Measurements from ENCODE around the gene SLC28A3.

SLC28A3 gene

DNA sequence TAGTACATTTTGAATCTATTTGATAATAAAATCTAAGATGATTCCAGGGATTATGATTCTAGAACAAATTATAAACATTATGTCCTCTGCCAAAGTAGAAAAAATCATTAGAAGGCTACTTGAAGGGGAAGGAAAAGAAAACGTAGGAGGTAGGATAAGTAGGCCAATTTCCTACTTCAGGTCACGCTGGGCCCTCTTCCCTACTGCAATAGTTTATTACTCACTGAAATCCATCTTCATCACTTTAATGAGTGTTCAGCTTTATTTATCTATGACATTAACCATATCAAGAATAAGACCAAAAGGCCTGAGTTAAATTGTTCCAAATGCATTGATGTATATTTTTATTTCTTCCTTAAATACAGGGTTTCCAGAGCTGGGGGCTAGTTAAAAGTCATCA lies 21.6 kb downstream of the SLC28A3 start:
- TF ChIP-seq, protein P1, sequence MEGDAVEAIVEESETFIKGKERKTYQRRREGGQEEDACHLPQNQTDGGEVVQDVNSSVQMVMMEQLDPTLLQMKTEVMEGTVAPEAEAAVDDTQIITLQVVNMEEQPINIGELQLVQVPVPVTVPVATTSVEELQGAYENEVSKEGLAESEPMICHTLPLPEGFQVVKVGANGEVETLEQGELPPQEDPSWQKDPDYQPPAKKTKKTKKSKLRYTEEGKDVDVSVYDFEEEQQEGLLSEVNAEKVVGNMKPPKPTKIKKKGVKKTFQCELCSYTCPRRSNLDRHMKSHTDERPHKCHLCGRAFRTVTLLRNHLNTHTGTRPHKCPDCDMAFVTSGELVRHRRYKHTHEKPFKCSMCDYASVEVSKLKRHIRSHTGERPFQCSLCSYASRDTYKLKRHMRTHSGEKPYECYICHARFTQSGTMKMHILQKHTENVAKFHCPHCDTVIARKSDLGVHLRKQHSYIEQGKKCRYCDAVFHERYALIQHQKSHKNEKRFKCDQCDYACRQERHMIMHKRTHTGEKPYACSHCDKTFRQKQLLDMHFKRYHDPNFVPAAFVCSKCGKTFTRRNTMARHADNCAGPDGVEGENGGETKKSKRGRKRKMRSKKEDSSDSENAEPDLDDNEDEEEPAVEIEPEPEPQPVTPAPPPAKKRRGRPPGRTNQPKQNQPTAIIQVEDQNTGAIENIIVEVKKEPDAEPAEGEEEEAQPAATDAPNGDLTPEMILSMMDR (IDR thresholded peaks at IDR 0.05; ENCODE audit: control insufficient read depth, extremely low read depth, insufficient read depth), result no peak
- DNase-seq (ENCODE audit: low read depth), result no peak
- no peak overlapping the region for H3K4me3 ChIP-seq (ENCODE audit: low read depth, low read length)

DNA sequence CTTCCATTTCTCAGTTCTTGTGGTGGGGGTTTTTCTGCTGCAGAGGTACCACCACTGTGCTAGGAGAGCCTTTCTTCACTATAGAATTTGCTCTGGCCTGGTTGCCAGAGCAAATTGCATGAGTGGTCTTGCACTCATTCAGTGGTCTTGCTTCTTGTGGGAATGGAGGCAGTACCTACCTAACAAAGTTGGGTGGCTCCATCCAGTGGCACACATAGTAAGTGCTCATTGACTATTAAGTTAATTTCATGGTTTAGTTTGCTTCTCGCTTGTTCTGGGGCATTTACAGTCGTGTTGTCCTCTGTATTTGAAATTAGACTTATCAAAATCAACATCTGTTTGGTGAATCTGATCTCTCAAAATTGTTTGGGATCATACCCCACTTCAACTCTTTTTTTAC lies 23.0 kb downstream of the SLC28A3 start:
- no peak overlapping the region for H3K4me3 ChIP-seq (ENCODE audit: low read depth, low read length)
- TF ChIP-seq, protein P1 (IDR thresholded peaks at IDR 0.05; ENCODE audit: control insufficient read depth, extremely low read depth, insufficient read depth), result no peak
- DNase-seq (ENCODE audit: low read depth), result no peak

DNA sequence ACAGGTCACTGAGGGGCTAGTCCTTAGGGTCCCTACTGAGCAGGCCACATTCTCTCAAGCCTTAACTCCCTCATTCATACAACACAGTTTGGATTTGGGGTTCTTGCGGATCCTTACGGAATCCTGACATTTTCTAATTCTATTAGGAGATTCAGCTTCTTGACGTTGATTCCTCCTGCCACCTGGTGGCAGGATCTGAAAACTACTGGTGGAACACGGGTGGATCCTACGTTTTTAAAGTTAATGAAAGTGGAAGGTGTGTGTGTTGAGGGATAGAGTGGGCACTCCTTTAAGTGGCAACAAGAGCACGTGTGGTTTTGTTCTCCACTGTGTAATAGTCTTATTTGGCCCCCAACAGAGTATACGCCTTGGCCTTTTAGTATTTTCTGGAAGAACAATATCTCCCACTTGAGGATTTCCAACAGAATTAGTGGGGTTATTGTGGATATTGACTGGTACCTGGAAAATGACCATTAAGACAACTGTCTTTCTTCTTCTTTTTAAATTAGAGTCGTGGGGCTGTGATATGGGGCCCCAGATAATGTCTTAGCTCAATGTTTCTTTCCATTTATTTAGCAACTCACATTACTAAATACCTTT lies 25.2 kb downstream of the SLC28A3 start:
- no peak overlapping the region for H3K4me3 ChIP-seq (ENCODE audit: low read depth, low read length)
- DNase-seq (ENCODE audit: low read depth), result peak; percentile 30
- TF ChIP-seq, protein P1 (IDR thresholded peaks at IDR 0.05; ENCODE audit: control insufficient read depth, extremely low read depth, insufficient read depth), result peak; percentile 80

DNA sequence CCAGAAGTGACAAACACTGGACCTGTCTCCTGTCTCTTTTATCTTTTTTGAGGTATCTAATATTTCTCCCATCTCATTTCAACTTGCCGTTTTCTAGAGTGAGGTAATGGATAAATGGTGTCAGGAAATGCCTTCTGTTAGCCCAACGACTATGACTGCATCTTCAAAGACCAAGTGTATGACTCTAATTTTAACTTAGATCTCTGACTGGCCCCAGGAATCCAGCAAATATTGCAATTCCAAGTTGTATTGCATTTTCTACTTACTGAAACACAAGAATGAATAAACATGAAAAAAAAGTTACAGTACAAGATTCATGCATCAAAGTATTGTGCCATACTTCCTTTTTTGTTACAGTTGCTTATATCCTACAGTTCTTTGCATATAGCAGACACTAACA lies 26.3 kb downstream of the SLC28A3 start:
- TF ChIP-seq, protein P1 (IDR thresholded peaks at IDR 0.05; ENCODE audit: control insufficient read depth, extremely low read depth, insufficient read depth), result no peak
- DNase-seq (ENCODE audit: low read depth), result no peak
- no peak overlapping the region for H3K4me3 ChIP-seq (ENCODE audit: low read depth, low read length)

DNA sequence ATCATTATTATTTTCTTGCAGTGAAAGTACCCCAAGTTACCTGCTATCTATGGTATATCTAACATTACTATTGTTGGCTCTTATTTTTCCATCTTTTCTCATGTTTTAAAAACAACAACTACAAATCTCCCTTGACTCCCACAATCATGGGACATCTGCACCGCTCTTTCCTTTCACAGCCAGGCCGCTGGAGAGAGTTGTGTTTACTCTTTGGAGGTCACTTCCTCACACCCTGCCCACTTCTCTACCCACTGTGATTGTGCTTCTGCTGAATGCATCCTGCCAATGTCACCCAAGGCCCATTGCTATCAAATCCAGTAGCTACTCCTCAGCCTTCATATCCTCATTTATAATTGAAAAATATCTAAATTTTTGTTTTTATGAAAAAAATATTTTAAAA lies 29.7 kb downstream of the SLC28A3 start:
- DNase-seq (ENCODE audit: low read depth), result no peak
- TF ChIP-seq, protein P1 (IDR thresholded peaks at IDR 0.05; ENCODE audit: control insufficient read depth, extremely low read depth, insufficient read depth), result no peak
- H3K4me3 ChIP-seq (ENCODE audit: low read depth, low read length), result no peak overlapping the region

DNA sequence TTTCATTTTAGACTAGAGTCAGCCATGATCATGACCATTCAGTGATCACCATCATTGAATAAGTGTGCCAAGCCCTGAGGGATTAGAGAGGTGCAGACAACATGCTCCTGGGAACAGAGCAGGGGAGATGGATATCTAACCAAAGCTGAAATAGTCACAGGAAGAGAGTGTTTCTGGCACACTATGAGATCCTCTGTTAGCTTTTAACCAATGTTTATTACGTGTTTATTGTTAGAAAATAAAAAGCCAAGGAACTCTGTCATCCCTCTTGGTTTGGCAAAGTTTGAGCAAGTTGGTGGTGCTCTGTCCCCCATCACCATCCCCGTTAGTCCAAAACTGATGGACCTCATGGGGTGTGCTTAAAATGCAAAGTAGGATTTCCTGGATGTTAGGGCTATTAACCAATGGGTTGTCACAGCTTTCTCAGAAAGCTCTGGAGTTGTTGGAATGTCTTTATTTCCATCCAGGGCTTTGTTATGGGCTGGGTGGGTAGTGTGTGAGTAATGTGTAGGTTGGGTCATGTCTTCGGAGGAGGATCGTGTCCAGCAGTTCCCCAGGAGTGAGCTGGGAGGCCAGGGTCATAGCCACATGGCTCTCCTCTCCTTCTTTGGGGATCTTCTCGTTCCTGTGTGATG lies 34.9 kb downstream of the SLC28A3 start:
- no peak overlapping the region for H3K4me3 ChIP-seq (ENCODE audit: low read depth, low read length)
- TF ChIP-seq, protein P1 (IDR thresholded peaks at IDR 0.05; ENCODE audit: control insufficient read depth, extremely low read depth, insufficient read depth), result no peak
- no peak for DNase-seq (ENCODE audit: low read depth)

DNA sequence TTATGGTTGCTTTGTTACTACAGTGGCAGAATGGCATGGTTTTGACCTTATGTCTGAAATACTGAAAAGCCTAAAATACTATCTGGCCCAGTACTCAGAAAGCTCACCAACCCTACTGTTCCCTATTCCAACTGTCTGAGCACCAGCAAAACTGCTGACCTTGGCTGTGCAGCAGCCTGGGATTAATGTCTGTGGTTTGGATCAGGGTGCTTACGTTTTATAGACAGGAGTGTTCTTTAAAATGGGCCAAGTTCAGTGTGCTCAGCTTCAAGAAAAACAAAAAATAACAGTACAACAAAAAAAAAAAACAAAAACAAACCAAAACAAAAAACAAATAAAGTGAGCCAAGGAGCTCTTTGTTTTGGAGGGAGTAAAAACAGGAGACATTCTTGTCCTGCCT lies 36.4 kb downstream of the SLC28A3 start:
- H3K4me3 ChIP-seq (ENCODE audit: low read depth, low read length), result no peak overlapping the region
- no peak for DNase-seq (ENCODE audit: low read depth)
- TF ChIP-seq, protein P1 (IDR thresholded peaks at IDR 0.05; ENCODE audit: control insufficient read depth, extremely low read depth, insufficient read depth), result no peak
